ENCODE results near the gene RAB3D. TPM values are rescaled to one million over a fixed set of nuclear protein-coding genes. Genes with fewer than 3 reads are reported as not detected.
A peak's percentile ranks its signal among the peaks of the same experiment; 100 is the strongest.

The RAB3D gene
- total RNA-seq, 2 experiments from 2014 or later: 10.1 to 11.8 TPM

GRCh38 chr19:11377237-11377636 is 37.8 kb upstream of the RAB3D start:
- Mint-ChIP-seq H3K27ac (no peak overlapping the region), H3K4me3 (peak overlapping the region; percentile 75), H3K36me3 (peaks cover 10% of the 10 kb centered on the region), H3K4me1 (peaks cover 26% of the 10 kb centered on the region), H3K9me3 (no peaks in the 10 kb centered on the region), H3K27me3 (no peaks in the 10 kb centered on the region)
- DNase-seq: no peak
- POLR2A ChIA-PET: interaction anchor here (0.6 to 3.2 kb wide), 6 partner anchors 12 to 106 kb away, joined by 3 to 15 read pairs (median 4); partner anchors contain the start of genes ODAD3, PRKCSH and RAB3D
- no peak for ATAC-seq (ENCODE audit: low read depth)

- Mint-ChIP-seq H3K27me3 (no peaks in the 10 kb centered on the region), H3K4me3 (no peak overlapping the region), H3K4me1 (peaks cover 19% of the 10 kb centered on the region), H3K27ac (no peak overlapping the region), H3K9me3 (no peaks in the 10 kb centered on the region), H3K36me3 (peaks cover 14% of the 10 kb centered on the region)
- ATAC-seq (ENCODE audit: low read depth) (peak; percentile 57), DNase-seq (peak; percentile 81)
- POLR2A ChIA-PET: interaction anchor here (0.6 to 3.2 kb wide), 24 partner anchors 8 to 1237 kb away, joined by 3 to 34 read pairs (median 4); partner anchors contain the start of genes CARM1, CCDC159, EPOR and ODAD3
Measured at GRCh38 chr19:11375143-11375948, 35.9 kb upstream of the RAB3D start.

- H3K27ac Mint-ChIP-seq: no peak within 1 kb of the TSS
- H3K4me1 Mint-ChIP-seq: peaks cover 13% of the 10 kb centered on the region
Measured at GRCh38 chr19:11374433-11375142, 35.1 kb upstream of the RAB3D start, which contains the start of gene SWSAP1. TSS of gene SWSAP1 (plus strand) at chr19:11374666. CDS start at chr19:11374681, 15 bp downstream.

GRCh38 chr19:11373885-11374432 is 34.5 kb upstream of the RAB3D start:
- Mint-ChIP-seq H3K4me3 (no peak overlapping the region), H3K4me1 (peaks cover 13% of the 10 kb centered on the region), H3K9me3 (no peaks in the 10 kb centered on the region), H3K36me3 (peaks cover 12% of the 10 kb centered on the region), H3K27ac (no peak overlapping the region), H3K27me3 (no peaks in the 10 kb centered on the region)
- DNase-seq (no peak), ATAC-seq (ENCODE audit: low read depth) (no peak)
- POLR2A ChIA-PET: interaction anchor here (0.6 to 3.2 kb wide), 15 partner anchors 10 to 503 kb away, joined by 3 to 34 read pairs (median 5); partner anchors contain the start of genes CARM1, CCDC159, EPOR and ODAD3

More at GRCh38 chr19:11374433-11375142, 35.1 kb upstream of the RAB3D start, which contains the start of gene SWSAP1:
- DNase-seq (peak; percentile 95), ATAC-seq (ENCODE audit: low read depth) (peak; percentile 91)
- Mint-ChIP-seq H3K9me3 (no peaks in the 10 kb centered on the region), H3K27me3 (no peaks in the 10 kb centered on the region), H3K36me3 (peaks cover 12% of the 10 kb centered on the region), H3K4me3 (peak within 1 kb of the TSS; percentile 36)
- POLR2A ChIA-PET: interaction anchor here (0.6 to 3.2 kb wide), 24 partner anchors 9 to 1238 kb away, joined by 3 to 34 read pairs (median 4); partner anchors contain the start of genes CARM1, CCDC159, EPOR and ODAD3

- no peaks in the 10 kb centered on the region for H3K9me3 Mint-ChIP-seq
- H3K27me3 Mint-ChIP-seq: no peaks in the 10 kb centered on the region
- peak overlapping the region; percentile 17 for H3K27ac Mint-ChIP-seq
- no peak for DNase-seq
- peaks cover 10% of the 10 kb centered on the region for H3K36me3 Mint-ChIP-seq
- H3K4me1 Mint-ChIP-seq: peaks cover 13% of the 10 kb centered on the region
- POLR2A ChIA-PET: interaction anchor here (0.6 to 3.2 kb wide), 5 partner anchors 10 to 70 kb away, joined by 3 to 34 read pairs (median 10); partner anchors contain the start of genes EPOR, ODAD3 and PRKCSH
- H3K4me3 Mint-ChIP-seq: peak overlapping the region; percentile 36
- ATAC-seq (ENCODE audit: low read depth): no peak
Measured at GRCh38 chr19:11373166-11373884, 33.9 kb upstream of the RAB3D start.

- POLR2A ChIA-PET: interaction anchor here (1.0 kb wide), 1 partner anchor 25 kb away, joined by 3 read pairs; the partner anchor contains the start of genes CCDC159 and TMEM205
- no peak overlapping the region for H3K27ac Mint-ChIP-seq
Measured at GRCh38 chr19:11370744-11371143, 31.3 kb upstream of the RAB3D start.

GRCh38 chr19:11367528-11367927 is 28.1 kb upstream of the RAB3D start:
- DNase-seq (no peak), ATAC-seq (ENCODE audit: low read depth) (no peak)
- H3K4me1 Mint-ChIP-seq: no peaks in the 10 kb centered on the region
- no peak overlapping the region for H3K4me3 Mint-ChIP-seq
- peaks cover 5% of the 10 kb centered on the region for H3K36me3 Mint-ChIP-seq
- no peaks in the 10 kb centered on the region for H3K9me3 Mint-ChIP-seq
- POLR2A ChIA-PET: no interaction called here
- H3K27ac Mint-ChIP-seq: no peak overlapping the region
- H3K27me3 Mint-ChIP-seq: no peaks in the 10 kb centered on the region

More at GRCh38 chr19:11370744-11371143, 31.3 kb upstream of the RAB3D start:
- ATAC-seq (ENCODE audit: low read depth) (no peak), DNase-seq (no peak)
- no peaks in the 10 kb centered on the region for H3K27me3 Mint-ChIP-seq
- H3K36me3 Mint-ChIP-seq: peaks cover 5% of the 10 kb centered on the region
- H3K4me1 Mint-ChIP-seq: peaks cover 4% of the 10 kb centered on the region
- no peaks in the 10 kb centered on the region for H3K9me3 Mint-ChIP-seq
- no peak overlapping the region for H3K4me3 Mint-ChIP-seq

- no peak for DNase-seq
- Mint-ChIP-seq H3K9me3 (no peaks in the 10 kb centered on the region), H3K27ac (no peak overlapping the region), H3K36me3 (peaks cover 2% of the 10 kb centered on the region), H3K4me1 (peaks cover 1% of the 10 kb centered on the region), H3K27me3 (no peaks in the 10 kb centered on the region), H3K4me3 (no peak overlapping the region)
- ATAC-seq (ENCODE audit: low read depth): no peak
- POLR2A ChIA-PET: no interaction called here
Measured at GRCh38 chr19:11365557-11366117, 26.2 kb upstream of the RAB3D start.

- ATAC-seq (ENCODE audit: low read depth): no peak
- no peaks in the 10 kb centered on the region for H3K9me3 Mint-ChIP-seq
- peaks cover 1% of the 10 kb centered on the region for H3K4me1 Mint-ChIP-seq
- no peak overlapping the region for H3K4me3 Mint-ChIP-seq
- no peaks in the 10 kb centered on the region for H3K27me3 Mint-ChIP-seq
- no peak for DNase-seq
- POLR2A ChIA-PET: interaction anchor here (0.6 kb wide), 1 partner anchor 12 kb away, joined by 4 read pairs; no protein-coding TSS in a partner anchor
- H3K36me3 Mint-ChIP-seq: peaks cover 1% of the 10 kb centered on the region
- no peak overlapping the region for H3K27ac Mint-ChIP-seq
Measured at GRCh38 chr19:11364935-11365334, 25.5 kb upstream of the RAB3D start.

- DNase-seq: no peak
- no peak overlapping the region for H3K27ac Mint-ChIP-seq
- peaks cover 1% of the 10 kb centered on the region for H3K36me3 Mint-ChIP-seq
- no peaks in the 10 kb centered on the region for H3K27me3 Mint-ChIP-seq
- POLR2A ChIA-PET: interaction anchor here (0.6 to 1.2 kb wide), 2 partner anchors 13 to 17 kb away, joined by 3 to 4 read pairs; no protein-coding TSS in a partner anchor
- no peaks in the 10 kb centered on the region for H3K9me3 Mint-ChIP-seq
- no peak overlapping the region for H3K4me3 Mint-ChIP-seq
- H3K4me1 Mint-ChIP-seq: peaks cover 1% of the 10 kb centered on the region
- ATAC-seq (ENCODE audit: low read depth): no peak
Measured at GRCh38 chr19:11364296-11364904, 24.9 kb upstream of the RAB3D start.

GRCh38 chr19:11363881-11364280 is 24.4 kb upstream of the RAB3D start:
- no peak for DNase-seq
- Mint-ChIP-seq H3K27ac (no peak overlapping the region), H3K9me3 (no peaks in the 10 kb centered on the region), H3K4me1 (peaks cover 1% of the 10 kb centered on the region), H3K27me3 (peaks cover 3% of the 10 kb centered on the region), H3K4me3 (no peak overlapping the region), H3K36me3 (peaks cover 1% of the 10 kb centered on the region)
- POLR2A ChIA-PET: interaction anchor here (1.2 kb wide), 1 partner anchor 17 kb away, joined by 3 read pairs; no protein-coding TSS in a partner anchor
- no peak for ATAC-seq (ENCODE audit: low read depth)

Data from activated naive CD8-positive, alpha-beta T cell treated with anti-CD3 and anti-CD28 coated beads, Interleukin-2, amount 10 ng/mL, durations not matched to agents 7 days and 5 days (primary cell).